Measurements from ENCODE around the gene CDC42BPG.
"Not testable (repeated sequence)": the region's sequence is repeated elsewhere in the genome, so short reads cannot be mapped to it uniquely, and the experiment has no call there.

The CDC42BPG gene

DNA sequence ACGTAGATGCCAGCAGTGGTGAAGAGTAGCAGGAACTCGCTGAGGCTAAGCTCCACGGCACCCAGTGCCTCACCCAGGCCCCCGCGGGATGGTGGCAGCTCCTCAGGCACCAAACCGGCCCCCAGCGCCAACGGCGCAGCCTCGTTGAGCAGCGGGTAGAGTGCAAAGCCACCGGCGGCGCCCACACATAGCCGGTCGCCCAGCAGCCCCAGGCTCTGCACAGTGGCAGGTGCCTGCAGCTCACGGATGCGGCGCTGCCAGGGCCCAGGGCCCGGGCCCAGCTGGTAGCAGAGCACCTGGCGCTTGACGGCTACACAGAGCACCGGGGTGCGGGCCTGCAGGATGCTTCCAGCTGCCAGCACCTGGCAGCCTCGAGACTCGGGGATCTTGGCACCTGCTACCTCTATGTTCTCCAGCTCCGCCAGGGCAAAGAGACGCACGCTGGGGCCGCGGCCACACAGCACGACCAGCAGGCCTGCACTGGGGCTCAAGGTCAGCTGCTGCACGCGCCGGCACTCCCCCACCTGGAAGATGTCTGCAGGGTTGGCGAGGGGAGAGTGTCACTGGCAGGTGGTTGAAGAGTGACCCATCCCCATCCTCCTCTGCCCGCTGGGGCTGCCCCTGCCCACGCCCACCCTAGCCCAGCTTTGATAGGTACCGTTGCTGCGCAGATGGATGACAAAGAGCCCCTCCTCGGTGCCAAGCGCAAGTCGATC lies 14.8 kb downstream of the CDC42BPG start:
- Histone ChIP-seq H3K27ac (ENCODE audit: low read depth, low read length) (no peak overlapping the region), H3K27me3 (ENCODE audit: control insufficient read depth, insufficient read depth, low read length) (no peaks in the 10 kb centered on the region), H3K4me1 (ENCODE audit: control insufficient read depth, insufficient read depth, low read length) (no peaks in the 10 kb centered on the region), H3K36me3 (ENCODE audit: control insufficient read depth, insufficient read depth, low read length) (peaks cover 3% of the 10 kb centered on the region), H3K9ac (ENCODE audit: low read length) (no peak overlapping the region), H3K4me3 (ENCODE audit: low read length) (no peak overlapping the region)

DNA sequence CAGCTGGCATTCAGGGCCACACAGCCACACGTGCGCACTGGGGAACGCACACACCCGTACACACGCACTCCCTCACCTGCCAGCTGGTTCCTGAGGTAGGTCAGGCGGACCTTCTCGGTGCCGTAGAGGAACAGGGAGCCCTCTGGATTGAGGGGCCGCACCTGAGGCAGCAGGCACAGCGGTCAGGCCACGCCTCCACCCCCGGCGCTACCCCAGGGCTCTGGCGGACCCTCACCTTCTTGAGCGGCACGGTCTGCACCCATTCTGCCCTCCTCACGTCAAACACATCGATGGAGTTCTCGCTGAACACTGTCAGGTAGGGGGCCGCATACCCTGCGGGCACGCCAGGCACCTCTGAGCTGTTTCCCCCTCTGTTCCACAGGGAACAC lies 17.0 kb downstream of the CDC42BPG start:
- H3K9ac ChIP-seq (ENCODE audit: low read length): no peak overlapping the region
- no peak overlapping the region for H3K27ac ChIP-seq (ENCODE audit: low read depth, low read length)
- H3K4me3 ChIP-seq (ENCODE audit: low read length): no peak overlapping the region
- no peaks in the 10 kb centered on the region for H3K4me1 ChIP-seq (ENCODE audit: control insufficient read depth, insufficient read depth, low read length)
- no peaks in the 10 kb centered on the region for H3K36me3 ChIP-seq (ENCODE audit: control insufficient read depth, insufficient read depth, low read length)
- H3K27me3 ChIP-seq (ENCODE audit: control insufficient read depth, insufficient read depth, low read length): no peaks in the 10 kb centered on the region

DNA sequence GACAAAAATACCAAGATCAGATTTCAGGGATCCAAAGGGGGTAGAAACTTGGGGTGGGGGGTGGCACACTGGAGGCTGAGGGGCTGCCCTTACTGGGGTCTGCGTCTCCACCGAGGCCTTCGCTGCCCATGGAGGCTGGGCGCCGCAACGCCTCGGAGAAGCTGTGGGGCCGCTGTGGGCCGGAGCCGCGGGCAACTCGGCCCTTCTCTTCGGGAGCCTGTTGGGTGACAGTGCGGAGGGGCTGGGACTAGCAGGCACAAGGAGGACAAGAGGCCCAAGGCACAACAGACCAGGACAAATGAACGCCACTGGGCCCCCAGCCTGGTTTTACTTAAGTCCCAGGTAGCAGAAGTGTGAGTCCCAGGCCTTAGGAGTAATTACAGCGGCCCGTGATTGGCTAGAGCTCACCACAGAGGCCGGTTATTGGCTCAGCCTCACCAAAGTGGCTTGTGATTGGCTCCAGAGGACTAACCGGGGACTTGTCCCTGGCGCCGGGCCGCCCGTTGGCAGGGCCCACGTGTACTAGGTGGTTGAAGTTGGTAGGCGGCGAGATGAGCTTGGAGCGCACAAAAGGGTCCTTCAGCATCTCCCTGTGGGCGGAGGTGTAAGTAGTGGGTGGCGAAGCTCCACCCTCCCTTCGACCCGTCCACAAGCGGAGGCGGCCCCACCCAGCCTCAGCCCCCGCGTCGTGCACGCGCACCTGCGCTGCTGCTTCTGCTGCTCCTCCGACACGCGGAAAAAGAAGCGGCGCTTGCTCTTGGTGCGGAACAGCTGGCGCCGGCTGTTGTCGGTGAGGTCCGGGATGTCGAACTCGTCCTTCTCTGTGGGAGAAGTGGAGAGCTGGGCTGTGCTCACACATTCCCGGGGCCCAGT lies 17.6 kb downstream of the CDC42BPG start:
- H3K27me3 ChIP-seq (ENCODE audit: control insufficient read depth, insufficient read depth, low read length): no peaks in the 10 kb centered on the region
- H3K4me3 ChIP-seq (ENCODE audit: low read length): no peak overlapping the region
- H3K9ac ChIP-seq (ENCODE audit: low read length): no peak overlapping the region
- no peak overlapping the region for H3K27ac ChIP-seq (ENCODE audit: low read depth, low read length)
- H3K36me3 ChIP-seq (ENCODE audit: control insufficient read depth, insufficient read depth, low read length): no peaks in the 10 kb centered on the region
- no peaks in the 10 kb centered on the region for H3K4me1 ChIP-seq (ENCODE audit: control insufficient read depth, insufficient read depth, low read length)

- Histone ChIP-seq H3K36me3 (ENCODE audit: control insufficient read depth, insufficient read depth, low read length) (no peaks in the 10 kb centered on the region), H3K27ac (ENCODE audit: low read depth, low read length) (no peak overlapping the region), H3K9ac (ENCODE audit: low read length) (no peak overlapping the region), H3K4me3 (ENCODE audit: low read length) (no peak overlapping the region), H3K27me3 (ENCODE audit: control insufficient read depth, insufficient read depth, low read length) (no peaks in the 10 kb centered on the region), H3K4me1 (ENCODE audit: control insufficient read depth, insufficient read depth, low read length) (no peaks in the 10 kb centered on the region)
These were observed 18.4 kb downstream of the CDC42BPG start for GRCh38 chr11:64826062-64826461.

DNA sequence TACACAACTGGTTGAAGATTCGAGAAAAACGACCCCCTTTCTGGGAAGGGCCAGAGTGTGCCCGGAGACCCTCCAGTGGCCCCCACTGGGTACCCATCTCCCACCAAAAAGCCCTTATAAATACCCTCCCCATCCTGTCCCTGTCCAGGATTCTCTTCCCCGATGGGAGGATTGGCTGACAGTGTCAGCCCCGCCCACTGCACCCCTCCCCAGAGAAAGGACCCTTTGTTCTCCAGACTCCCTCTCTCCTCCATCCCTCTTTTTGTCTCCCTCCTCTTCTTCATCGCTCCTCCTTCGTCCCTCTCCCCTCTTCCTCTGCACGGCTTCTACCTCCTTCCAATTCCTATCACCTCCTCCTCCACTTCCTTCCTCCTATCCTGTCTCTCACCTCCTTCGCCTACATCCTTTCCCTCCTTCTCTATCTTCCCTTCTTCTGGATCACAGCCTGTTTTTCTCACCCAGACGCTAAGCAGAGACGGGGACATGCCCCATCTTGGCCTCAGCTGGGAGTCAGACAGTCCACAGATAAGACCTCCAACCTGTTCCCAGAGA lies 20.8 kb downstream of the CDC42BPG start:
- Histone ChIP-seq H3K36me3 (ENCODE audit: control insufficient read depth, insufficient read depth, low read length) (no peaks in the 10 kb centered on the region), H3K4me1 (ENCODE audit: control insufficient read depth, insufficient read depth, low read length) (no peaks in the 10 kb centered on the region), H3K27me3 (ENCODE audit: control insufficient read depth, insufficient read depth, low read length) (no peaks in the 10 kb centered on the region), H3K27ac (ENCODE audit: low read depth, low read length) (no peak overlapping the region), H3K4me3 (ENCODE audit: low read length) (no peak overlapping the region), H3K9ac (ENCODE audit: low read length) (no peak overlapping the region)

GRCh38 chr11:64817476-64817875 lies 27.0 kb downstream of the CDC42BPG start:
- Histone ChIP-seq H3K36me3 (ENCODE audit: control insufficient read depth, insufficient read depth, low read length) (no peaks in the 10 kb centered on the region), H3K4me1 (ENCODE audit: control insufficient read depth, insufficient read depth, low read length) (no peaks in the 10 kb centered on the region), H3K9ac (ENCODE audit: low read length) (no peak overlapping the region), H3K27me3 (ENCODE audit: control insufficient read depth, insufficient read depth, low read length) (no peaks in the 10 kb centered on the region), H3K4me3 (ENCODE audit: low read length) (no peak overlapping the region), H3K27ac (ENCODE audit: low read depth, low read length) (no peak overlapping the region)

DNA sequence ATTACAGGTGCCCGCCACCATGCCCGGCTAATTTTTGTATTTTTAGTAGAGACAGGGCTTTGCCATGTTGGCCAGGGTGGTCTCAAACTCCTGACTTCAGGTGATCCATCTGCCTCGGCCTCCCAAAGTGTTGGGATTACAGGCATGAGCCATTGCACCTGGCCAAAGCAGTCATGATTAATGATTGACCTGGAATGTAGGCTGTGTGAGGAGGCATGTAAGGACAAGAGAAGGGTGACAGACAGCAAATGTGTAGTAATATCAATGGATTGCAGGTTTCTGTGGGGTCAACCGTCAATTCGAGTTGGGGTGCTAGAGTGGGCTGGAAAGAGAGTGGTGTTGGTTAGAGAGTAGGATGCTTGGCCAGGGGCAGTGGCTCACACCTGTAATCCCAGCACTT lies 29.0 kb downstream of the CDC42BPG start:
- not testable (repeated sequence) for H3K27ac ChIP-seq (ENCODE audit: low read depth, low read length); H3K27me3 ChIP-seq (ENCODE audit: control insufficient read depth, insufficient read depth, low read length); H3K4me3 ChIP-seq (ENCODE audit: low read length); H3K9ac ChIP-seq (ENCODE audit: low read length); H3K4me1 ChIP-seq (ENCODE audit: control insufficient read depth, insufficient read depth, low read length); H3K36me3 ChIP-seq (ENCODE audit: control insufficient read depth, insufficient read depth, low read length)

- Histone ChIP-seq H3K27ac (ENCODE audit: low read depth, low read length) (no peak overlapping the region), H3K4me1 (ENCODE audit: control insufficient read depth, insufficient read depth, low read length) (no peaks in the 10 kb centered on the region), H3K27me3 (ENCODE audit: control insufficient read depth, insufficient read depth, low read length) (no peaks in the 10 kb centered on the region), H3K9ac (ENCODE audit: low read length) (no peak overlapping the region), H3K4me3 (ENCODE audit: low read length) (no peak overlapping the region), H3K36me3 (ENCODE audit: control insufficient read depth, insufficient read depth, low read length) (no peaks in the 10 kb centered on the region)
These were observed 29.7 kb downstream of the CDC42BPG start for GRCh38 chr11:64814712-64815187.

DNA sequence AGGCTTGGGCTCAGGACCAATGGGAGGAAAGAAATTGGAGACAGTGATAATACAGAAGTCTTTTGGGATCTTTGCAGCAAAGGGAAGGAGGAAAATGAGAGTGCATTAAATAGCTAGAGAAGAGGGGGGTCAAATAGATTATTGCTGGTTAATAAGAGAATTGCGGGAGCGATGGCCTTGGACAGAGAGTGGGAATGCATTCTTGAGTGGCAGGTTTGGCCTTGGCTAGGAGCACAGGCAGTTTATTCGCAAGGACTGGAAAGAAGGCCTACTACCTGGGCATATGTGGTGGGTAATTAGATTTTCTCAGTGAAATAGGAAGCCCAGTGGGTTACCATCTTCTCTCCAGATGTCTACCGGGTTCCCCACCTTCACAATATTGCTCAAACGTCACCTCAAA lies 30.6 kb downstream of the CDC42BPG start:
- H3K27me3 ChIP-seq (ENCODE audit: control insufficient read depth, insufficient read depth, low read length): no peaks in the 10 kb centered on the region
- no peak overlapping the region for H3K27ac ChIP-seq (ENCODE audit: low read depth, low read length)
- peaks cover 3% of the 10 kb centered on the region for H3K4me1 ChIP-seq (ENCODE audit: control insufficient read depth, insufficient read depth, low read length)
- H3K9ac ChIP-seq (ENCODE audit: low read length): no peak overlapping the region
- no peak overlapping the region for H3K4me3 ChIP-seq (ENCODE audit: low read length)
- H3K36me3 ChIP-seq (ENCODE audit: control insufficient read depth, insufficient read depth, low read length): no peaks in the 10 kb centered on the region

DNA sequence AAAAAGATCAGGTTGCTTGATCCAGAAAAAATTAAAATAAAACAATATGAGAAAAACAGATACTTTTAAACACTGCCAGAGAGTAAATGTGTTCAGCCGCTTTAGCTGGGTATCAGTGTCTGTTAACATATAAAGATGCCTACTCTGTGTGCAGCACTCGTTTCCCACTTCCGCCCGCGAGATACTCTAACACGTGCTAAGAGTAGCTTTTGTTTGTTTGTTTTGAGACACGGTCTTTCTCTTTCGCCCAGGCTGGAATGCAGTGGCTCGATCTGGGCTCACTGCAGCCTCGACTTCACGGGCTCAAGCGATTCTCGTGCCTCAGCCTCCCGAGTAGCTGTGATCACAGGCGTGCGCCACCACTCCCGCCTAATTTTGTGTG lies 33.6 kb downstream of the CDC42BPG start:
- Histone ChIP-seq H3K9ac (ENCODE audit: low read length) (no peak overlapping the region), H3K4me3 (ENCODE audit: low read length) (peak overlapping the region; percentile 82), H3K27ac (ENCODE audit: low read depth, low read length) (peak overlapping the region; percentile 34), H3K36me3 (ENCODE audit: control insufficient read depth, insufficient read depth, low read length) (no peaks in the 10 kb centered on the region), H3K27me3 (ENCODE audit: control insufficient read depth, insufficient read depth, low read length) (no peaks in the 10 kb centered on the region), H3K4me1 (ENCODE audit: control insufficient read depth, insufficient read depth, low read length) (peaks cover 3% of the 10 kb centered on the region)

DNA sequence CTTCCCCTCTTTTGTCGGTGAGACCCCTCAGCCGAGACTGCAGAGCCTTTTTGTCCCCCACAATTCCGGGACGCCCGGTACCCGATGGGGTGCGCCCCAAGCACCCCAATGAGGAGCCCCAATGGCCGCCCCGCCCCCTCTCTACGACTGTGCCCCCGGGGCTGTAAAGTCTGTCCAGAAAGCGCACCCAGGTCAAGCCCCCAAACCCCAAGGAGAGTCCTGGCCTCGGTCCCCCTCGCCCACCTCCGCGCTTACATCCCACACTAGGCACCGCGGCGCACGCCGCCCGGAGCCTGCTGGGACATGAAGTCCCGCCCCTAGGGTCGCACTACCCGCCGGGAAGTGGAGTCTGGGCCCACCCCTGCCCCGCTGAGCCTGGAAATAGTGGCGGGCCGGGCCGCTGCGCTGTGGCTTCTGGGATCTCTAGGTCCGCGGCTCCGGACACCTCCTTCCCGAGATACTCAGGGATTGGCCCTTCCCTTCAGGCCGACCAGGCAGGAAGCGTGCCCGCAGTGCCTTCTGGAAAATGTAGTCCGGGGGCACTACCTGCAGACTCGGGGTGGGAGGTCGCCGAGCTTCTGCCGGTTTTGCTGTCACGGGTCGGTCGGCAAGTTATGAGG lies 34.1 kb downstream of the CDC42BPG start, which contains the start of gene MEN1:
MEN1 (minus strand) TSS at position 281 of the 620 bp plus-strand sequence. CDS start 442 bp downstream, outside the sequence.
- H3K27ac ChIP-seq (ENCODE audit: low read depth, low read length): peak within 1 kb of the TSS; percentile 34
- no peaks in the 10 kb centered on the region for H3K36me3 ChIP-seq (ENCODE audit: control insufficient read depth, insufficient read depth, low read length)
- H3K4me3 ChIP-seq (ENCODE audit: low read length): peak within 1 kb of the TSS; percentile 82
- H3K9ac ChIP-seq (ENCODE audit: low read length): no peak within 1 kb of the TSS
- H3K27me3 ChIP-seq (ENCODE audit: control insufficient read depth, insufficient read depth, low read length): no peaks in the 10 kb centered on the region
- H3K4me1 ChIP-seq (ENCODE audit: control insufficient read depth, insufficient read depth, low read length): peaks cover 3% of the 10 kb centered on the region

DNA sequence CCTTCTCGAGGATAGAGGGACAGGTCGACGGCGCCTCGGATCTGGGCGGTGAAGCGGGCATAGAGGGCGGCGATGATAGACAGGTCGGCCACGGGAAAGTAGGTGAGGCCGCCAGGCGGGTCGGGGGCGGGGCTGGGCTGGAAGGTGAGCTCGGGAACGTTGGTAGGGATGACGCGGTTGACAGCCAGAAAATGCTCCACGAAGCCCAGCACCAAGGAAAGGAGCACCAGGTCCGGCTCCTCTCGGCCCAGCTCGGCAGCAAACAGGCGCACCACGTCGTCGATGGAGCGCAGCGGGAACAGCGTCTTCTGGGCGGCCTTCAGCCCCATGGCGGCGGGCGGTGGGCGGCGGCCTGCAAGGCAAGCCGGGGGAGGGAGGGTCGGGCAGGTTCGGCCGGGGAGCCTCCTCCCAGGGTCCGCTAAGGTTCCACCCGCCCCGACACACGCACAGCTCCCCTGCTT lies 34.6 kb downstream of the CDC42BPG start:
- H3K36me3 ChIP-seq (ENCODE audit: control insufficient read depth, insufficient read depth, low read length): no peaks in the 10 kb centered on the region
- no peak overlapping the region for H3K27ac ChIP-seq (ENCODE audit: low read depth, low read length)
- peak overlapping the region; percentile 82 for H3K4me3 ChIP-seq (ENCODE audit: low read length)
- no peaks in the 10 kb centered on the region for H3K27me3 ChIP-seq (ENCODE audit: control insufficient read depth, insufficient read depth, low read length)
- peaks cover 3% of the 10 kb centered on the region for H3K4me1 ChIP-seq (ENCODE audit: control insufficient read depth, insufficient read depth, low read length)
- no peak overlapping the region for H3K9ac ChIP-seq (ENCODE audit: low read length)

Data from rectal smooth muscle tissue (tissue), 1 donor.